GM18867 (cell line): ENCODE data around the gene GALE.
"Not testable (repeated sequence)": the region's sequence is repeated elsewhere in the genome, so short reads cannot be mapped to it uniquely, and the experiment has no call there.

Experiments
- ATAC-seq: cut with Tn5 transposase; IDR thresholded peaks from one replicate; pipeline ENCODE4 v1.9.1; 2021; ENCODE audit warnings: mild to moderate bottlenecking, moderate library complexity; ENCODE audit not compliant: unreplicated experiment

GALE gene

GRCh38 chr1:23800400-23801337 is at the start of gene GALE:
TSS of gene GALE (minus strand) at chr1:23800754. CDS start at chr1:23799007, 1,747 bp downstream.
- peak; percentile 79 for ATAC-seq

GRCh38 chr1:23848673-23849616 is 48.4 kb upstream of the GALE start:
- ATAC-seq = no peak

GRCh38 chr1:23847482-23848095 is 47.0 kb upstream of the GALE start:
- ATAC-seq = not testable (repeated sequence)

GRCh38 chr1:23845163-23845562 is 44.6 kb upstream of the GALE start:
- ATAC-seq = no peak

GRCh38 chr1:23843644-23844043 is 43.1 kb upstream of the GALE start:
- no peak for ATAC-seq

- ATAC-seq = peak; percentile 64
These were observed 37.9 kb upstream of the GALE start for GRCh38 chr1:23838401-23838866.

- peak; percentile 16 for ATAC-seq
These were observed 37.4 kb upstream of the GALE start for GRCh38 chr1:23837908-23838307.

- ATAC-seq = no peak
These were observed 35.5 kb upstream of the GALE start for GRCh38 chr1:23836037-23836436.

GRCh38 chr1:23834156-23834555 is 33.6 kb upstream of the GALE start:
- ATAC-seq = not testable (repeated sequence)

- ATAC-seq = no peak
These were observed 27.2 kb upstream of the GALE start for GRCh38 chr1:23827717-23828116.

GRCh38 chr1:23826590-23826989 is 26.0 kb upstream of the GALE start:
- not testable (repeated sequence) for ATAC-seq

GRCh38 chr1:23825762-23826522 is 25.4 kb upstream of the GALE start:
- ATAC-seq = peak; percentile 65

- ATAC-seq = peak; percentile 75
These were observed 24.7 kb upstream of the GALE start, which contains the start of gene HMGCL for GRCh38 chr1:23825076-23825761. TSS of gene HMGCL (minus strand) at chr1:23825429. CDS start at chr1:23825415, 14 bp downstream.

- no peak for ATAC-seq
These were observed 24.1 kb upstream of the GALE start for GRCh38 chr1:23824711-23825075.

- no peak for ATAC-seq
These were observed 23.2 kb upstream of the GALE start for GRCh38 chr1:23823767-23824166.

- no peak for ATAC-seq
These were observed 17.1 kb upstream of the GALE start for GRCh38 chr1:23817633-23818032.

- ATAC-seq = no peak
These were observed 16.4 kb upstream of the GALE start for GRCh38 chr1:23816906-23817305.

GRCh38 chr1:23816361-23816760 is 15.8 kb upstream of the GALE start:
- no peak for ATAC-seq

GRCh38 chr1:23814016-23814415 is 13.5 kb upstream of the GALE start:
- ATAC-seq = no peak
